Effector CD8-positive, alpha-beta T cell (primary cell): ENCODE measurements around the gene ITGA11.

ENCODE experiments used
- DNase-seq: peaks from one replicate; lab custom pipeline; 2025; lab: John Stamatoyannopoulos, UW

The ITGA11 gene

DNA sequence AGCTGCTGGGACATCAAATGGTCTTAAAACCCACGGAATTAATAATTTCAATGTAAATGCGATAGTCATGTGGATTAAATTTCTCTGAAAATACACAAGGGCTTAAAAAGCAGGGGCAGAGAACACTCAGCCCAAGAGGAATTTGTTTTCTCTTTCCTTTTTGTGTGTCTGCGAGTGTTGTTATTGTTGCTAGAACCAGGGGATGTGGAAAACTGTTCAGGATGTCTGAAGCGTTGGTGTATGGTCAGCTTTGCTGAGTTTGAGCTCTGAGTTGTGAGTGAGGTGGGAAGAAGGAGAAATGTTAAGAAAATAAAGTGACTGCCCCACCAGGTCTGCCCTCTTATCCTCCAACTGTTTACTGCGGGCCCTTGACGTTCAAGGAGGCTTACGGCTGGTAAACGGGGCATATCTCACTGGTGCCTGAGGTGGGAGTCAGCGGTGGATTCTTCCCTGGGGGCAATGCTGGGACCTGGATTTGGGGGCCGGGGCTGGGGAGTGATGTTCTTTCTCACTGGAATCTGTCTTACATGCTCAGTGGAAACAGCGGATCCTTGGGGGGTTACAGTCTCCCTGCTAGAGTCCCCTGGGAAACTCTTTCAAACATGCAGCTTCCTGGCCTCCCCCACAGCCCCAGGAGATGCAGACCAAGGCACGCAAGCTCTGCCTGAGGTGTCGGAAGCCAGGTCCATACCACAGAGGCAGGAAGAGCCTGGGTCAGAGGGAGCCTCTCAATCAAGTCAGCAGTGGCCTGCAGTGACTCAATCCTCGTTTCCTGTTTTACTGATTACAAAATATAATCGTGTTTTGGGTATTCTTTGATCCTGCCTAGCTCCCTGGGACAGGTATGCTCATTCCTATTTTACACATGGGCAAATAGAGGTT lies 41.8 kb downstream of the ITGA11 start:
- no peak for DNase-seq

DNA sequence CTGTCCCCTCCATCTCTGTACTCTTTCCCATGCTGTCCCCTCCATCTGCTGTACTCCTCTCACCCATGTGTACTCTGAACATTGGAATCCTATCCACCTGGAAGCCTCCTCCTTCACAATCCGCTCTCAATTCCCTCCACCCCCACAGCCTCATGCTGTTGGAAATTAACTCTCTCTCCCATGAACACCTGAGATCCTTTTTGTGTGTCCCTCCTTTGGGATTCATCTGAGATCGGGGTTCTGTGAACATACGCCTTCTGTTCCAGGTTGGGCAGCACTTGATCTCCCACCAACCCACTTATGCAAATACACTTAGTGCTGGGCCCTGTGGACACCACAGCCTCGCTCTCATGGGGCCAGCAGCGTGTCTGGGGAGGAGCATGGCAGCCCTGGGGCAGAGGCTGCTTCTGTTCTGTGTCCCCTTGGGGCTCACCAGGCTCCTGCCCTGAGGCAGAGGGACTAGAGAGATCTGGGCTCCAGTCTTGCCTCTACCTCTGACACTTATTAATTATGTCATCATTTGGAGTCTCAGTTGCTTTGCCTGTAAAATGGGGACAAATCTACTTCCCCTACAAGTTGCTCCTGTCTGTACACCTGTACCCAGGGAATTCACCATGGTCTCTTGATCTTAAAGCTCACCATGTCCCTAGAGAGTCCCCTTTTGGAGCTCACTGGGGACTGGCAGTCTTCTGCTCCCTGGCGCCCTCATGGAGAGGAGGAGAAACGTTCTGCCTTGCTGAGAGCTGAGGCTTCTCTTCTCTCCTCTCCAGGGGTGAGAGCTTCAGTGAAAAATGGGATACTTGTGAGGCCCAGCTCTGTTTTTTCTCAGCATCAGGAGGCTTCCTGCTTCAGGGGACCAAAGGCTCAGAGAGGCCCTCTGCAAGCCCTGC lies 42.7 kb downstream of the ITGA11 start:
- DNase-seq: no peak

DNA sequence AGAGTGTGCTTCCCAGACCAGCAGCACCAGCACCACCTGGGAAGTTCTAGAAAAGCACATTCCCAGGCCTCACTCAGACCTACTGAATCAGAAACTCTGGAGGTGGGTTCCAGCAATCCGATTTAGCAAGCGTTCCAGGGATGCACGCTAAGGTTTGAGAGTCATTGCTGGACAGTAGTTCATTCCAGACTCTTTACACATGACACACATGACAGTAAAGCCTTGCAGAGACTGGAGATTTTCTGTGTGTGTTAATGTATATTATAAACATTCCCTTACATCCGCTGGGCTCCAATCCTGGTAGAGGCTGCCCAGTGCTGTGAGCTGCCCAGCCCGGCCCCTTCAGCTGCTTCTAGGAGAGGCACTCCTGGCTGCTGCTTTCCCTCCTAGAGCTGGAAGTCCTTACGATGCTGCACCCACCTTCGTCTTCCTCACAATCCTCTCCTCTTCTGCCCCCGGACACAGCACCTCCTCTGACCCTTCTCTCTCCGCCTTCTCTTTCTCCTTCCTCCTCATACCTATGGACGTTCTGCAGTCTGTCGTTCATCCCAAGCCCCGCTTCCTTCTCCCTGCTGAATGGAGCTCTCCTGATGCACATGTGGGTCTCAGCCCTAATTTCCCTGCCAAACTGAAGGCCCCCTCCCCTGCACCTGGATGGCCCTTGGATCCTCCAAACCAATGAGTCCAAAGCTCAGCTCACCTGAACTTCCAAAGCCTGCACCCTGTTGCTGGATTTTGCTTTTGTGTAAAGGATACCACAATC lies 44.4 kb downstream of the ITGA11 start:
- DNase-seq: no peak

DNA sequence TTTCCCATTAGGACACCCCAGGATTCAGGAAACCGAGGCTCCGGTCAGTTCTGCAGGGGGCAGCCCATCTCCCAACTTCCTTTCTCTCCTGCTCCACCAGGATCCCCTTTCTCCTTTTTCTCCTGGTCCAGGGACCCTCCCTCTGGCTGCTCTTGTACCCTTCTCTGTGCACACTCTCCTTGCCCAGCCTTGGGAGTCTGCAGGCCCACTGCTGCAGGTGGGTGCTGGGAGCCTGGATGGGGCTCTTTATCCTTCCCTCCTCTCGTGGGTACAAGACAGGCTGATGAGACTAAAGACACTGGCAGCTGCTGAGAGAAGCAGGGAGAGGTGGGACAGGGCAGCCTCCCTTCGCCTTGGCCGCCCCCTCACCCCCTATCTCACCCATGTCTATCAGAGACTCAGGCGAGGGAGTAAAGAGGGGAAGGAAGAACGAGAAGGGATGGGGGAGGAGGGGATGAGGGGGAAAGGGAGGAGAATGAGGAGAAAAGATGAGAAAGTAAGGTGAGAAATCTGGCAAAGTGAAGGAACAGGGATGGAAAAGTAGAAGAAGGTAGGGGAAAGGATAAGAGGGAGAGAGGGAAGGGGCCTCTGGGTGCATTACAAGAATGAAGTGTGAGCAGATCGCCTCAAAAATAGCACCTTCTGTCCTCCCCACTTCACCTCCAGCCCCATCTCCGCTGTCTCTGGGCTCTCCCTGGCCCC lies 45.2 kb downstream of the ITGA11 start:
- DNase-seq: no peak

DNA sequence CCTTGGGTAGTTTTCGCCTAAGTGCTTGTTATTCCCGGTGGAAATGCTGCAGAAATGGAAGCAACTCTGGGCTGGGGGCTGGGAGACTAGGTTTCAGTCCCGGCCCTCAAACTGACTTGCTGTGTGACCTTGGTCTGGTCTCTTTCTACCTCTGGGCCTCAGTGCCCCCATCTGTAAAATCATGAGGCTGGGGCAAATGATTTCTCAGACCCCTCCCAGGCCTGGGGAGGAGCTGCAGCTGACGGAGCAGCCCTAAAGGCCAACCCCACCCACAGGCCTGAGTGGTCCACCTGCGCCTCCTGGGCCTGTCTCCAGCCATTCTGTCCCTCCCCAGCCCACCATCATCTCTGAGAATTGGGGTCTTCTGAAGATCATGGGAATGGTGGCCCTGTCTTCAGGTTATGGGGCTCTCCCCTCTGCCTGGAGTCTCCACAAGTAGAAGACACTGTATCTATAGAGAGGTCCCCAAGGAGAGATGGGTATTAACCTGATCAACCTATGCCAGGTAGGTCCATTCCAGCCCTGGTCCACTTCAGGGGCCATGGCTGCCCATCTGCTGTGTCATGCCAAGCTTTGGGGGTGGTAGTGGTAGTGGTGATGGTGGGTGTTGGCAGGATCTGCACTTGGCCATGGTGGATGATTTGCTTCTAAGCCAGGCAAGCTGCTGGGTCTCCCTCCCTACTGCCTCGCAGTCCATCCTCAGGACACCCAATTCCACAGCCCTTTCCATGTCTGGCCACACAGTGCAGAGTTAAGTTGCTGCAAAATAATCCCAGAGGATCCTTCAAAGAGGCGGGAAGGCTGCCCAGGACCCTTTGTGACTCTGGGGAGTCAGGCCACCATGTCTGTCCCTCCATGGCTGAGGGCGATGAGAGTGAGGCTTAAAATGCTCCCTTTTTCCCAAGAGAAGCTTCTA lies 46.0 kb downstream of the ITGA11 start:
- no peak for DNase-seq

DNA sequence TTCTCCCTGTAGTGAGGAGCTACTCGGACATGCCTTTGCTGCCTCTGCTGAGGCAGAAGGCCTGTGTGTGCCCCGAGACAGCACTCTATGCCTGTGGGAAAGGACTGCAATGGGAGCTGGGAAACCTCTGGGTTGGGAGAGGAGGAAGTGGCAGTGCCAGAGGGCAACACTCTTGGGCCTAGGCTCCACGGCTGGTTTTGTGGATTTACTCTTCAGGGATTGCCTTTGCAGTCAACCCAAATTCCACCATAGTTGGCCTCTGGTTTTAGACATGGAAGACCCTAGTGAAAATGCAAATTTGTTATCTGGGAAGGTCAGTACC lies 46.8 kb downstream of the ITGA11 start:
- no peak for DNase-seq

DNA sequence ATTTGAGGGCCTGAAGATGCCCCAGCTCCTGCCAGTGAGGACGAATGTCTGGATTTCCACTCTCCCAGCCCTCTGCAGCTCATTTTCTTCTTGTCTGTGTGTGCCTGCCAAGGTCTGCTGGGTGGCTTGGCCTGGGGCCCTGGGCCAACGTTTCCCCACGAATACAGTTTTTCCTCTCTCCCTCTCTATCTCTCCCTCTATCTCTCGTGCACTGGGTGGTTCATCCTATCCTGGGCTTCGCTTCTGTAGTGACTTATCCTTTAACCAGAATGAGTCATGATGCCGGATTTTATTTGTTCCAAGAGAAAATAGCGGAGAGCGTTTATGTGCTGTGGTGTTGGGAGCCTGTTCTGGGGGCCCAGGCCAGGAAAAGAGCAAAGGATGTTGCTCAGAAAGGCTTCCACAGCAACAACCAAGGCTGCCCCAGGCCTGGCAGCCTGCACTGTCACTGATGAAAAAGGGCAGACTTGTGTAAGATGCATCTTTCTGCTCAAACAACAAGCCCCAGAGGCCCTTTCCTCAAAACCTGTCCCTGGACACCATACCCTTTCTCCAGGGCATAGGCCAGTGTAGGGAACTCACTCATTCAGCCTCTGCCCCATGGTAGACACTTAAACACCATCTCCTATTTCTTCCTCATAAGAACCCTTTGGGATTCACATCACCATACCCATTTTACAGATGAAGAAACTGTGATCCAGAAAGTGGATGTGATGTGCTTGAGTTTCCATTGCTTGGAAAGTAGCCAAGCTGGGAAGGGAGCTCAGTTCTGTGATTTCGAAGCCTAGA lies 47.3 kb downstream of the ITGA11 start:
- no peak for DNase-seq

DNA sequence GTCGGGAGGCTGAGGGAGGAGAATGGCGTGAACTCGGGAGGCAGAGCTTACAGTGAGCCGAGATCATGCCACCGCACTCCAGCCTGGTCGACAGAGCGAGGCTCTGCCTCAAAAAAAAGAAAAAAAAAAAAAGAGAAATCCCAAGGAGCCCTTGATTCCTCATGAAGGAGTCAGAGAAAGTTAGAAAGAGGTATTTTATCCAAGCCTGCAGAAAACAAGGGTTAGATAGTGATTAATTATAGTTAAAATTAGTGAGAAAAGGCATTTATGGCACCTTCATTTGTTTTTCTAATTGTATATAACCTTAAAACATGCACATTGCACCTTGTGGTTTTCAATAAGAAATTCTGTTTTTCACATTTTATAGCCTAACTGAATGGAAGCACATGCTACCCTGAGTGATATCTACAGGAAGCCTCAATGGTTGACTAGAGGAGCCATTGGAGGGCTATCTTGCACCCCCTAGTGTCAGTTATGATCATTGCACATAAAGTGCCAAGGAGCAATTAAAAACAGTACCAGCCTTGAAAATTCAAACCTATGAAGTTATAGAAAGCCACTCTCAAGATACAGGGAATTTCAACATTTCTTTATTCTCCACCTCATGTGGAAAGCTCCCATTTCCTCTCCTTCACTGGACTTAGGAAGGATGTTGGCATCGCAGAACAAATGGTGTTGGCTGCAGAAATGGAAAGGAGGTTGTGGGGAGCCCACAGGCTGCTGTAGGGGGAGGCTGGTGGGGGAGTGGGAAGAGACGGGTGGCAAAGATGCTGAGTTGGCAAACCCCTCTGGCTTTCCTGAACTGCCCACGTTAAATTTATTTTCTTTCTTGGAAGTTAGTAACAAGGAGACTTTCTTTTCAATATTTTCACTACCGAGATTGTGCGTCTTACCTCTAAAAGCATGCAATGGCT lies 48.5 kb downstream of the ITGA11 start:
- no peak for DNase-seq

DNA sequence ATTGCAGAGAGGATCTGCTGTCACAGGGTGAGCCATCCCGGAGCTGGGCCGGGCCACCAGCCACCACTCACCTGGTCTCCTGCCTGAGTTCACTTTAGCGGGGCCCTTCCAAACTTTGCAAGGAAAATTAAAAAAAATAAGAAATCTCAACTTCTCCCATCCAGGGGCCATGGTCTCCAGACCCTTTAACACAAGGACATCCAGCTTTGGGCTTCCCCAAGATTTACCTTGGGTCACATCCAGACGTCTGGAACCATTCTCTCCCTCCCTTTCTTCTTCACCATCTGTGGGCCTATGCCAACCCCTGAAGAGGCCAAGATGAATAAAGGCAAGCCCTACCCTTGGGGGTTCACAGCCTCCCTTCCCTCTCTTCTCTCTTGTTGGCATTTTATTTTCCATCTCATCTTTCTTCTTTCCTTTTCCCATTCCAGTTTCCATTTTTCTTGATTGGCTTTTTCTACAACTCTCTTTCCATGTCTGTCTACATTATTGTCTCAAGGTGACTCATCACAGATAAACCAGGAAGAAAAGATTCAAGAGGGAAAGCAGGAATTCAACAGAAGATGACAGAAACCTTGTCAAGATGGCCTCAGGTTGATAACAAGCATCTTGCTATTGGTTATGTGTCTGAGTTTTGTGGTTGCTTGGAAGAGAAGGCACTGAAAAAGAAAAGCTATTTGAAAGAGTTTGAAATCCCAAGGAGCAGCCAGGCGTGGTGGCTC lies 49.5 kb downstream of the ITGA11 start:
- DNase-seq: no peak

DNA sequence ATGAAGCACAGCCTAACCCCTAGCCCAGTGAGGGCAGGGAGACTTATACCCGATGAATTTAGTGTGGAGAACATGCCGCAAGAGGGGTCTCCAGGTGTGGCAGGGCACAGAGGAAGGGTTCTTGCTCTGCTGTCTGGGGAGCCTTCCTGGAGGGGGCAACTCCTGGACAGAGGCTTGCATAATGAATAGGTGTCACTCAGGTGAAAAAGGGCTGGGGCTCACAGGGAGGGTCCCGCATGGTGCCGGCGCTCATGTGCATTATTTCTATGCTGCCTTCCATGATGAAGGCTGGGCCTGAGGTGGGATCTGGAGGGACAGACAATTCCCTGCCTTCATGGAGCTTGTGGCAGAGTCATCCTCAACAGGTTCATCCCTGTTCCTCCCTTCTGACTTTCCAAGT lies 51.5 kb downstream of the ITGA11 start:
- DNase-seq: no peak

DNA sequence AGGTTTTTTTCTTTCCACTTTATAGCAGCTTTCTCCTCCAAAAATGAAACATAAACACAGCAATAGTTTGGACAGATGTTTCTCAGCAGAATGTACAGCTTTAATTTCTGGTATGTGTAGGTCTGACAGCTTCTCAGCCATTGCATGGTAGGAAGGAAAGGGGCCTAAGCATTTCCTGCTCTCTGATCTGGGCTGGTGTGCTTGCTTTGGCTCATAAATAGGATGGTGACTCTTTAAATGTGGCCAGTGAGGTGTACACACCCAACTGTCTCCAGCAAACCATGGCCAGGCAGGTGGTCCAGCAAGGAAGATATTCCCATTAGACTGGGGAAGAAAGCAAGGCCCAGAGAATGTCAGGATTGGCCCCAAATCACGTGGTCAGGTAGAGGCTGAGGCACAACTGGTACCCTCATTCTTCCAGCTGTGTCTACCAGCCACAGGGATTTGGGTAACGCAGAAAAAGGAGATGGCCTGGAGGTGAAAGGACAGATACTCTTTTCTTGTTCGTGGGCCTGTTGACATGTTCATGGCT lies 52.1 kb downstream of the ITGA11 start:
- DNase-seq: no peak

DNA sequence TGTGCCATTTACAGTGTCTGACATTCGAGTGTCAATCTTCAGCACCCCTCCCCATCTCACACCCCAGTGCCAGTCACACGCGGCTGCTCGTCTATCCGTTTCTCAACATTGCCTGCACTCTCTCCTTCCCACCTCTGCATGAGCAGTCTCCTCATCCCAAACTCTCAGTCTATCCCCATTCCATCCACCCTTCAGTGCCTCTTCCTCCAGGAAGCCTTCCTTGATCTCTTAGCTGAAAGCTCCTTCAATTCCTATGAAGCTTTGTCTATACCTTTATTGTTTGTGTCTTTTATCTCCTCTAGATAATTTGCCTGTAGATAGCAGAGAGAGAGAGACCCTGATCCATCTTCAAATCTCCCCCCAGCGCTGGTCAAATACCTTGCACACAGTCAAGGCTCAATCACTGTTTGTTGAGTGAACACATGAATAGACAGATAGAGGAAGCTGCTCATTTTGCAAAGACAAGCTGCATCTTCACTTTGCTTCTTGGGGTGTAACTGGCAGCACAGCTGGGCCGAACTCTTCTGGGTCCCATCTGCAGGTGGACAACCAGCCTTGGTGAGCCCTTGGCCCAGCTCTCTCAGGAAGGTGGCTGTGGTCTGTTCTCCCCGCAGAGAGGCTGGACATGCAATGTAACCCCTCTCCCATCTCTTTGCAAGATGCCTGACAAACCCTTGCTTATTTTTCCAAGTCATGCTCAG lies 52.8 kb downstream of the ITGA11 start:
- no peak for DNase-seq

DNA sequence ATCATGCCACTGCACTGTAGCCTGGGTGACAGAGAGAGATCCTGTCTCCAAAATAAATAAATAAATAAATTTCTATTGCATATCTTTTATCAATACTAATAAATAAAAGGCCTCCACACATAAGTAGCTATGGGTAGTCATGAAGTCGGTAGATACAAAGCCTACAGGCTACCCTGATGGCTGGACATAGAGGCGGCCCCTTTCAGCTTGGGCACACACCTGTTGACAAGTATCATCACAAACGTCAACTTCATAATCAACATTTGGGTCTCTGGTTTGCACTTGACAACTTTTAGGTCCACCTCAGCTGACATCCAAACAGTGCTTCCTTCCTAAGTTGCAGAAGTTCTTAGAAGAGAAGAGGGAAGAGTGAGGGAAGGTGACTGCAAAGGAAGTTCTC lies 53.4 kb downstream of the ITGA11 start:
- DNase-seq: no peak

DNA sequence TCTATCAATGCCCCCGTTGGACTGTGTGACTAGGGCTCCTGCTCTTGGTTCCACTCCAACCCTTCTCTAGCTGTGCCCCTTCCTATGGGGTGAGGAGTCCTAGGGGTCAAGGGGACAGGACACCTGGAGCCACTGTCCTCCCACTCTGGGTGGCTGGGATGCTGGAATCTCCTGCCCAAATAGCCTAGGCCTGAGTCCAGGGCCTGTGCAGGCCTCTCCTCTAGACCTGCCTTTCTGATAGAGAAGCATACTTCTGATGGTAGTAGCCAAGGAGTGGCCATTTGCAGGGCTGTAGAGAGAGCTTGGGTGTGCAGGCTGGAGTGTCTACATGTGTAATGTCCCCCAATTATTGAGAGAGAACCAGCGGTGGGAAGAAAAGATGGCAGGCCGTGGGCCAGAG lies 54.2 kb downstream of the ITGA11 start:
- DNase-seq: no peak

DNA sequence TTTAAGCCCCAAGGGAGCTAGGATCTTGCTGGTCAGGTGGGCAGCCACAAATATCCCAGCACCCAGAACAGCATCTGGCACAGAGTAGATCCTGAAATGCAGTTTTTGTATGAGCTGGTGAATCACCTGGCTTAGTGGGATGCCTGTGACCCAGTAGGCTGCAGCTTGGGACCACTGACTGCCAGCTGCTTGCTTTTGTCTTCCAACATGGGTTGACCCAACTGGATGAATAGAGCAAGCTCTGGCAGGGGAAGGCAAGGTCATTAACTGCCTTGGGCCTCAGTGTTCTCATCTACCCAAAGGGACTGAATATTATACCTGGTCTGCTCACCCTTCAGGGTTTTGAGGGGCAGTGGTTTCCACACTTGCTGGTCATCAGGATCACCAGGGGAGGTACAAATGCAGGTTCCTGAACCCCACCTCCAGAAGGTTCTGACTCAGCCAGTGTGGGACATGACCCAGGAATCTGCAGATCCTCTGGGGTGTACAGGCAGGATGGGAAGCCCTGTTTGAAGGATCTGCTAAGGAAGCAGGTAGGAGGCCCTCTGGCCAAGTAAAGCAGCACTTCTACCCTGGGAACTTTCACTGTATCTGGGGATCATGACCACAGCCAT lies 55.4 kb downstream of the ITGA11 start:
- DNase-seq: no peak

DNA sequence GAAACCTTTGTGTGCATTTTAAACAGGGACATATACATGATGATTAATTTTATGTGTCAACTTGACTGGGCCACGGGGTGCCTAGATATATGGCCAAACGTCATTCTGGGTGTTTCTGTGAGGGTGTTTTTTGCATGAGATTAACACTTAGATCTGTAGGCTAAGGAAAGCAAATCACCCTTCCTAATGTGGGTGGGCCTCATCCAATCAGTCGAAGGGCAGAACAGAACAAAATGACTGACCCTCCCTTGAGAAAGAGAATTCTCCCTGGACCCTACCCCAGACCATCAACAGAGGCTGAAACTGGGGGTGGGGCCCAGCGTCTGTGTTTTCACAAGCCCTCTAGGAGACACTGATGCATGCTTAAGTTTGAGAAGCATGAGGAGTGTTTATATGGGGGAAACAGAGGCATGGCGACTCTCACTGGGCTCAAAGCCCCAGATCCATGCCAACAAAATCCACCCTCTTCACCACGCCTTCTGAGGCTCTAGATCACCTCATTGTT lies 56.2 kb downstream of the ITGA11 start:
- no peak for DNase-seq
